Liver (tissue), 9 donors: ENCODE results near the gene PPP2R2C. TPM values are rescaled to one million over a fixed set of nuclear protein-coding genes. Genes with fewer than 3 reads are reported as not detected.

Experiments
- DNase-seq: peaks from one replicate; pipeline ENCODE4 v3.0.0-alpha.2; 2017; ENCODE audit warnings: low spot score
- H3K27ac ChIP-seq, 2 donors: one replicate each; pipeline ENCODE4 v1.7.0; 2013; ENCODE audit warnings: inconsistent platforms in 2 of 2, low read length in 2 of 2, control low read depth in 1 of 2, low read depth in 1 of 2, mild to moderate bottlenecking in 1 of 2
- H3K27me3 ChIP-seq, 4 donors: one replicate each; pipeline versions ENCODE4 v1.6.1 to v1.7.0; 2013; ENCODE audit warnings: low read length in 3 of 4, inconsistent platforms in 1 of 4, mild to moderate bottlenecking in 1 of 4, moderate library complexity in 1 of 4; ENCODE audit not compliant: control insufficient read depth in 4 of 4, insufficient read depth in 4 of 4
- H3K36me3 ChIP-seq, 4 donors: one replicate each; pipeline versions ENCODE4 v1.6.1 to v1.7.0; 2013; ENCODE audit warnings: low read length in 3 of 4, mild to moderate bottlenecking in 3 of 4, low read depth in 1 of 4, moderate library complexity in 1 of 4; ENCODE audit not compliant: control insufficient read depth in 4 of 4, insufficient read depth in 3 of 4
- H3K4me1 ChIP-seq, 4 donors: one replicate each; pipeline versions ENCODE4 v1.6.1 to v1.7.0; 2013; ENCODE audit warnings: low read length in 3 of 4, mild to moderate bottlenecking in 3 of 4, moderate library complexity in 1 of 4; ENCODE audit not compliant: control insufficient read depth in 4 of 4, insufficient read depth in 4 of 4
- H3K4me3 ChIP-seq, 3 donors: one replicate each; pipeline versions ENCODE4 v1.6.1 to v1.7.0; 2013; ENCODE audit warnings: low read length in 3 of 3, control low read depth in 1 of 3, low read depth in 1 of 3, mild to moderate bottlenecking in 1 of 3
- H3K9ac ChIP-seq, 2 donors: one replicate each; pipeline ENCODE4 v1.7.0; 2013; ENCODE audit warnings: low read length in 2 of 2, mild to moderate bottlenecking in 2 of 2, moderate library complexity in 2 of 2, control low read depth in 1 of 2, low read depth in 1 of 2
- H3K9me3 ChIP-seq, 4 donors: one replicate each; pipeline versions ENCODE4 v1.6.1 to v1.7.0; 2013; ENCODE audit warnings: low read length in 3 of 4; ENCODE audit not compliant: control insufficient read depth in 4 of 4
- EGR1 ChIP-seq, 2 donors: IDR thresholded peaks; 2 replicates each; pipeline ENCODE4 v1.6.1; 2016 to 2018; ENCODE audit warnings: antibody characterized with exemption in 2 of 2, low read depth in 2 of 2
- FOXA1 ChIP-seq: IDR thresholded peaks from 2 replicates; pipeline ENCODE4 v1.6.1; 2016; ENCODE audit warnings: antibody characterized with exemption
- FOXA2 ChIP-seq: IDR thresholded peaks from 2 replicates; pipeline ENCODE4 v1.6.1; 2016; ENCODE audit warnings: antibody characterized with exemption
- GABPA ChIP-seq, 2 donors: IDR thresholded peaks in 1 of 2; conservative IDR thresholded peaks in 1 of 2; 2 replicates each; pipeline ENCODE4 v1.6.1; 2016; ENCODE audit warnings: antibody characterized with exemption in 2 of 2, mild to moderate bottlenecking in 1 of 2, moderate library complexity in 1 of 2
- HNF4A ChIP-seq, 2 donors: conservative IDR thresholded peaks; 2 replicates each; pipeline ENCODE4 v1.6.1; 2016; ENCODE audit warnings: antibody characterized with exemption in 2 of 2, mild to moderate bottlenecking in 2 of 2
- HNF4G ChIP-seq: IDR thresholded peaks from 2 replicates; pipeline ENCODE4 v1.6.1; 2016; ENCODE audit warnings: antibody characterized with exemption
- NR2F2 ChIP-seq: IDR thresholded peaks from 2 replicates; pipeline ENCODE4 v1.6.1; 2016; ENCODE audit warnings: antibody characterized with exemption
- RAD21 ChIP-seq, 2 donors: IDR thresholded peaks; 2 replicates each; pipeline ENCODE4 v1.6.1; 2016; ENCODE audit warnings: antibody characterized with exemption in 2 of 2, mild to moderate bottlenecking in 2 of 2
- RXRA ChIP-seq, 2 donors: IDR thresholded peaks; 2 replicates each; pipeline ENCODE4 v1.6.1; 2017 to 2018; ENCODE audit warnings: antibody characterized with exemption in 2 of 2, mild to moderate bottlenecking in 1 of 2
- SP1 ChIP-seq: IDR thresholded peaks from 2 replicates; pipeline ENCODE4 v1.6.1; 2018; ENCODE audit warnings: antibody characterized with exemption, mild to moderate bottlenecking
- TAF1 ChIP-seq: conservative IDR thresholded peaks from 2 replicates; pipeline ENCODE4 v1.6.1; 2016; ENCODE audit warnings: antibody characterized with exemption, mild to moderate bottlenecking
- YY1 ChIP-seq: IDR thresholded peaks from 2 replicates; pipeline ENCODE4 v1.6.1; 2016; ENCODE audit warnings: antibody characterized with exemption, mild to moderate bottlenecking
- WGBS: extraction: QIAGEN DNeasy Blood & Tissue Kit; methylation state at CpG from one replicate; pipeline ENCODE4 v1.1.7; 2013; 5-methylcytosine and 5-hydroxymethylcytosine counted together
- polyA plus RNA-seq, 2 donors: library from polyadenylated mRNA; stranded (reverse) in 1 of 2; unstranded in 1 of 2; fragments of 200-250 nt in 1 of 2; fragments of >200 nt in 1 of 2; fragmentation: Nextera tagmentation in 1 of 2; extraction: Ambion mirVana in 1 of 2; gene quantifications; one replicate each; pipeline versions ENCODE4 v1.2.1 to v1.2.3, GENCODE V29; 2013 to 2015
- total RNA-seq, 2 donors: library from RNA; depleted of rRNA; stranded (reverse); fragments of >200 nt; gene quantifications; one replicate each; pipeline ENCODE4 v1.2.3, GENCODE V29; 2014
- TF ChIP-seq, protein P1 (sequence below): IDR thresholded peaks from 2 replicates; pipeline ENCODE4 v1.6.1; 2016; ENCODE audit warnings: antibody characterized with exemption
- TF ChIP-seq, protein P2 (sequence below): IDR thresholded peaks from 2 replicates; pipeline ENCODE4 v1.6.1; 2016; ENCODE audit warnings: antibody characterized with exemption, mild to moderate bottlenecking
- TF ChIP-seq, protein P3 (sequence below): IDR thresholded peaks from 2 replicates; pipeline ENCODE4 v1.6.1; 2016; ENCODE audit warnings: antibody characterized with exemption
- TF ChIP-seq, protein P4 (sequence below): IDR thresholded peaks from 2 replicates; pipeline ENCODE4 v1.6.1; 2016; ENCODE audit warnings: antibody characterized with exemption
- TF ChIP-seq, protein P5 (sequence below): fragments of 150-350 bp; IDR thresholded peaks from 2 replicates; pipeline ENCODE4 v1.5.1; 2017; ENCODE audit warnings: improper control_type of control experiment, low read depth, low read length; ENCODE audit not compliant: missing input control
- donor health status: healthy.
- donor health status: healthy.
- donor health status: healthy.
- donor health status: healthy.
- donor health status: healthy.

Gene PPP2R2C
- total and polyA plus RNA-seq, 4 donors: under 0.01 to 0.01 TPM; not detected in 2

DNA sequence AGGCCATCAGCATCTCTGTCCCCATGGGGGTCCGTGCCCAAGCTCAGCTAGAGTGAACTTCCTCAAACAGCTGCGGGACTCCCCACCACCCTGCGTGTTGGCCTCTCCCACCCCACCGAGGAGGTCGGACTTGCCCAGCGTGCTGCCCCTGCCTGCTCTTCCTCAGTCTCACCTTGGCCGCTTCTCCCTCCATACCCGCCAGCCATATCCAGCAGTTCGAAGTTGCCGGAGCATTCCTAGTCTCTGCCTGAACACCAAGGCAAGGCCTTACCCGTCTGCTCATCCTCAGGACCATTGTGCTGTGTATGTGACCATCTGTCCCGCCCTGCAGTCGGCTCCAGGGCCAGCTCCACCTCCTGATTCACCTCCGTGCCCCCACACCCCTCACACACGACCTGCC is 118.3 kb downstream of the PPP2R2C start:
- WGBS: 50% methylated on average over 15 of the region's 15 CpGs
- no peaks in the 10 kb centered on the region for H3K27me3 ChIP-seq

More for the DNA sequence above, 118.3 kb downstream of the PPP2R2C start:
- no peaks in the 10 kb centered on the region for H3K4me1 ChIP-seq
- H3K36me3 ChIP-seq: no peaks in the 10 kb centered on the region
- H3K4me3 ChIP-seq: no peak overlapping the region
- H3K27ac ChIP-seq: no peak overlapping the region
- TF ChIP-seq RXRA (IDR thresholded peaks at IDR 0.05) (no peak), HNF4G (no peak), NR2F2 (no peak), EGR1 (IDR thresholded peaks at IDR 0.05; ENCODE audit: low read depth in 2 of 2) (no peak), GABPA (IDR thresholded peaks at IDR 0.05 in 1 of 2, conservative IDR thresholded peaks at IDR 0.05 in 1 of 2) (no peak), TAF1 (no peak), YY1 (no peak), RAD21 (IDR thresholded peaks at IDR 0.05) (no peak), HNF4A (conservative IDR thresholded peaks at IDR 0.05) (no peak), SP1 (no peak), FOXA2 (no peak), FOXA1 (no peak)
- TF ChIP-seq, protein P1, sequence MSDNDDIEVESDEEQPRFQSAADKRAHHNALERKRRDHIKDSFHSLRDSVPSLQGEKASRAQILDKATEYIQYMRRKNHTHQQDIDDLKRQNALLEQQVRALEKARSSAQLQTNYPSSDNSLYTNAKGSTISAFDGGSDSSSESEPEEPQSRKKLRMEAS: no peak
- TF ChIP-seq, protein P2, sequence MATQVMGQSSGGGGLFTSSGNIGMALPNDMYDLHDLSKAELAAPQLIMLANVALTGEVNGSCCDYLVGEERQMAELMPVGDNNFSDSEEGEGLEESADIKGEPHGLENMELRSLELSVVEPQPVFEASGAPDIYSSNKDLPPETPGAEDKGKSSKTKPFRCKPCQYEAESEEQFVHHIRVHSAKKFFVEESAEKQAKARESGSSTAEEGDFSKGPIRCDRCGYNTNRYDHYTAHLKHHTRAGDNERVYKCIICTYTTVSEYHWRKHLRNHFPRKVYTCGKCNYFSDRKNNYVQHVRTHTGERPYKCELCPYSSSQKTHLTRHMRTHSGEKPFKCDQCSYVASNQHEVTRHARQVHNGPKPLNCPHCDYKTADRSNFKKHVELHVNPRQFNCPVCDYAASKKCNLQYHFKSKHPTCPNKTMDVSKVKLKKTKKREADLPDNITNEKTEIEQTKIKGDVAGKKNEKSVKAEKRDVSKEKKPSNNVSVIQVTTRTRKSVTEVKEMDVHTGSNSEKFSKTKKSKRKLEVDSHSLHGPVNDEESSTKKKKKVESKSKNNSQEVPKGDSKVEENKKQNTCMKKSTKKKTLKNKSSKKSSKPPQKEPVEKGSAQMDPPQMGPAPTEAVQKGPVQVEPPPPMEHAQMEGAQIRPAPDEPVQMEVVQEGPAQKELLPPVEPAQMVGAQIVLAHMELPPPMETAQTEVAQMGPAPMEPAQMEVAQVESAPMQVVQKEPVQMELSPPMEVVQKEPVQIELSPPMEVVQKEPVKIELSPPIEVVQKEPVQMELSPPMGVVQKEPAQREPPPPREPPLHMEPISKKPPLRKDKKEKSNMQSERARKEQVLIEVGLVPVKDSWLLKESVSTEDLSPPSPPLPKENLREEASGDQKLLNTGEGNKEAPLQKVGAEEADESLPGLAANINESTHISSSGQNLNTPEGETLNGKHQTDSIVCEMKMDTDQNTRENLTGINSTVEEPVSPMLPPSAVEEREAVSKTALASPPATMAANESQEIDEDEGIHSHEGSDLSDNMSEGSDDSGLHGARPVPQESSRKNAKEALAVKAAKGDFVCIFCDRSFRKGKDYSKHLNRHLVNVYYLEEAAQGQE: no peak
- TF ChIP-seq, protein P3, sequence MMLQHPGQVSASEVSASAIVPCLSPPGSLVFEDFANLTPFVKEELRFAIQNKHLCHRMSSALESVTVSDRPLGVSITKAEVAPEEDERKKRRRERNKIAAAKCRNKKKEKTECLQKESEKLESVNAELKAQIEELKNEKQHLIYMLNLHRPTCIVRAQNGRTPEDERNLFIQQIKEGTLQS: no peak
- TF ChIP-seq, protein P4, sequence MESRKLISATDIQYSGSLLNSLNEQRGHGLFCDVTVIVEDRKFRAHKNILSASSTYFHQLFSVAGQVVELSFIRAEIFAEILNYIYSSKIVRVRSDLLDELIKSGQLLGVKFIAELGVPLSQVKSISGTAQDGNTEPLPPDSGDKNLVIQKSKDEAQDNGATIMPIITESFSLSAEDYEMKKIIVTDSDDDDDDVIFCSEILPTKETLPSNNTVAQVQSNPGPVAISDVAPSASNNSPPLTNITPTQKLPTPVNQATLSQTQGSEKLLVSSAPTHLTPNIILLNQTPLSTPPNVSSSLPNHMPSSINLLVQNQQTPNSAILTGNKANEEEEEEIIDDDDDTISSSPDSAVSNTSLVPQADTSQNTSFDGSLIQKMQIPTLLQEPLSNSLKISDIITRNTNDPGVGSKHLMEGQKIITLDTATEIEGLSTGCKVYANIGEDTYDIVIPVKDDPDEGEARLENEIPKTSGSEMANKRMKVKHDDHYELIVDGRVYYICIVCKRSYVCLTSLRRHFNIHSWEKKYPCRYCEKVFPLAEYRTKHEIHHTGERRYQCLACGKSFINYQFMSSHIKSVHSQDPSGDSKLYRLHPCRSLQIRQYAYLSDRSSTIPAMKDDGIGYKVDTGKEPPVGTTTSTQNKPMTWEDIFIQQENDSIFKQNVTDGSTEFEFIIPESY: no peak
- TF ChIP-seq, protein P5, sequence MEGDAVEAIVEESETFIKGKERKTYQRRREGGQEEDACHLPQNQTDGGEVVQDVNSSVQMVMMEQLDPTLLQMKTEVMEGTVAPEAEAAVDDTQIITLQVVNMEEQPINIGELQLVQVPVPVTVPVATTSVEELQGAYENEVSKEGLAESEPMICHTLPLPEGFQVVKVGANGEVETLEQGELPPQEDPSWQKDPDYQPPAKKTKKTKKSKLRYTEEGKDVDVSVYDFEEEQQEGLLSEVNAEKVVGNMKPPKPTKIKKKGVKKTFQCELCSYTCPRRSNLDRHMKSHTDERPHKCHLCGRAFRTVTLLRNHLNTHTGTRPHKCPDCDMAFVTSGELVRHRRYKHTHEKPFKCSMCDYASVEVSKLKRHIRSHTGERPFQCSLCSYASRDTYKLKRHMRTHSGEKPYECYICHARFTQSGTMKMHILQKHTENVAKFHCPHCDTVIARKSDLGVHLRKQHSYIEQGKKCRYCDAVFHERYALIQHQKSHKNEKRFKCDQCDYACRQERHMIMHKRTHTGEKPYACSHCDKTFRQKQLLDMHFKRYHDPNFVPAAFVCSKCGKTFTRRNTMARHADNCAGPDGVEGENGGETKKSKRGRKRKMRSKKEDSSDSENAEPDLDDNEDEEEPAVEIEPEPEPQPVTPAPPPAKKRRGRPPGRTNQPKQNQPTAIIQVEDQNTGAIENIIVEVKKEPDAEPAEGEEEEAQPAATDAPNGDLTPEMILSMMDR: no peak
- H3K9ac ChIP-seq: no peak overlapping the region
- H3K9me3 ChIP-seq: no peaks in the 10 kb centered on the region
- no peak for DNase-seq
